H1 (cell line): ENCODE measurements around the gene ADGRF1. TPM values are rescaled to one million over a fixed set of nuclear protein-coding genes. Genes with fewer than 3 reads are reported as not detected.

Experiments
- CTCF ChIA-PET: fragments of 300-600 bp; sonication (Branson Sonifier 250); formaldehyde crosslinking; loops from one replicate; lab custom pipeline; 2021; ENCODE audit not compliant: partially characterized antibody; lab: Charles Lee
- POLR2A ChIA-PET: fragments of 300-600 bp; sonication (Branson Sonifier 250); formaldehyde crosslinking; loops from one replicate; lab custom pipeline; 2021; ENCODE audit warnings: inconsistent platforms; ENCODE audit not compliant: partially characterized antibody; lab: Charles Lee
- DNase-seq, 2 experiments: peaks; one replicate each; pipeline versions ENCODE4 v3.0.0 to v3.0.0-alpha.2; 2010 to 2022; ENCODE audit warnings: low spot score in 2 of 2, low read depth in 1 of 2, mixed read lengths in 1 of 2
- FAIRE-seq: peaks from 2 replicates; lab custom pipeline; 2011; peaks lifted over from hg19 to GRCh38; lab: Jason Lieb, UNC
- H2AFZ ChIP-seq: 2 replicates; pipeline ENCODE4 v1.8.1; 2012; ENCODE audit warnings: low read length, inconsistent platforms
- H2AK5ac ChIP-seq: 2 replicates; pipeline ENCODE4 v1.6.1; 2013; ENCODE audit warnings: low read depth, low read length
- H2BK120ac ChIP-seq: replicated peaks from 2 replicates; pipeline ENCODE3; 2013; ENCODE audit warnings: low read depth, low read length, inconsistent platforms
- H2BK12ac ChIP-seq: 2 replicates; pipeline ENCODE4 v1.6.1; 2013; ENCODE audit warnings: low read depth, low read length
- H2BK15ac ChIP-seq: 2 replicates; pipeline ENCODE4 v1.6.1; 2013; ENCODE audit warnings: low read length
- H2BK20ac ChIP-seq: 2 replicates; pipeline ENCODE4 v1.6.1; 2013; ENCODE audit warnings: low read length
- H2BK5ac ChIP-seq: 2 replicates; pipeline ENCODE4 v1.6.1; 2013; ENCODE audit warnings: low read depth, low read length
- H3K14ac ChIP-seq: 2 replicates; pipeline ENCODE4 v1.6.1; 2013; ENCODE audit warnings: inconsistent platforms; ENCODE audit not compliant: insufficient read length
- H3K18ac ChIP-seq: 2 replicates; pipeline ENCODE4 v1.6.1; 2013; ENCODE audit warnings: low read length; ENCODE audit errors: extremely low read depth
- H3K23ac ChIP-seq: 2 replicates; pipeline ENCODE4 v1.6.1; 2013; ENCODE audit warnings: inconsistent platforms; ENCODE audit not compliant: insufficient read length
- H3K23me2 ChIP-seq: 2 replicates; pipeline ENCODE4 v1.6.1; 2013; ENCODE audit warnings: low read depth, low read length
- H3K27ac ChIP-seq: 2 replicates; pipeline ENCODE4 v1.6.1; 2011; ENCODE audit warnings: low read depth, low read length, inconsistent platforms
- H3K27me3 ChIP-seq, 4 experiments: replicated peaks in 1 of 4; 1 replicate in 1 of 4; 2 replicates in 3 of 4; pipeline versions ENCODE4 v1.6.1 to v1.8.1; 2011 to 2013; ENCODE audit warnings: low read length in 3 of 4, mild to moderate bottlenecking in 3 of 4, inconsistent platforms in 2 of 4, mixed read lengths in 2 of 4, moderate library complexity in 1 of 4; ENCODE audit not compliant: control insufficient read depth in 3 of 4, insufficient read depth in 3 of 4; ENCODE audit errors: extremely low read depth in 1 of 4
- H3K36me3 ChIP-seq, 4 experiments: 2 replicates each; pipeline versions ENCODE4 v1.6.1 to v1.8.1; 2011 to 2013; ENCODE audit warnings: mild to moderate bottlenecking in 4 of 4, low read length in 3 of 4, moderate library complexity in 2 of 4, control low read depth in 1 of 4, inconsistent platforms in 1 of 4; ENCODE audit not compliant: insufficient read depth in 4 of 4, control insufficient read depth in 2 of 4
- H3K4ac ChIP-seq: replicated peaks from 2 replicates; pipeline ENCODE3; 2013; ENCODE audit warnings: low read length, low read depth, mixed read lengths, inconsistent platforms; ENCODE audit not compliant: insufficient read length
- H3K4me1 ChIP-seq, 4 experiments: replicated peaks in 1 of 4; 1 replicate in 1 of 4; 2 replicates in 3 of 4; pipeline versions ENCODE4 v1.6.1 to v1.8.1; 2011 to 2013; ENCODE audit warnings: low read length in 3 of 4, inconsistent platforms in 2 of 4, mixed read lengths in 1 of 4; ENCODE audit not compliant: insufficient read depth in 4 of 4, control insufficient read depth in 3 of 4
- H3K4me2 ChIP-seq, 2 experiments: 2 replicates each; pipeline versions ENCODE4 v1.6.1 to v1.8.1; 2011 to 2013; ENCODE audit warnings: low read depth in 2 of 2, low read length in 2 of 2, control low read depth in 1 of 2, inconsistent platforms in 1 of 2, mild to moderate bottlenecking in 1 of 2; ENCODE audit not compliant: insufficient read depth in 1 of 2
- H3K4me3 ChIP-seq, 4 experiments: fragments of 200-600, 300-600 bp in 1 of 4; sonication (generic), shearing (Covaris generic), sonication (Bioruptor Twin) in 1 of 4; 2 replicates each; pipeline versions ENCODE4 v1.5.1 to v1.8.1; 2011 to 2016; ENCODE audit warnings: low read length in 4 of 4, low read depth in 3 of 4, control low read depth in 2 of 4, inconsistent platforms in 2 of 4, mild to moderate bottlenecking in 2 of 4, mixed read lengths in 1 of 4, moderate library complexity in 1 of 4; ENCODE audit not compliant: insufficient read depth in 2 of 4; ENCODE audit errors: extremely low read depth in 1 of 4
- H3K56ac ChIP-seq: replicated peaks from 2 replicates; pipeline ENCODE3; 2013; ENCODE audit warnings: low read depth, mild to moderate bottlenecking, mixed read lengths, low read length, inconsistent platforms; ENCODE audit not compliant: insufficient read length
- H3K79me1 ChIP-seq: 2 replicates; pipeline ENCODE4 v1.6.1; 2013; ENCODE audit warnings: low read depth, low read length, control low read depth
- H3K79me2 ChIP-seq, 2 experiments: 2 replicates each; pipeline versions ENCODE4 v1.6.1 to v1.8.1; 2012 to 2013; ENCODE audit warnings: low read length in 2 of 2, mild to moderate bottlenecking in 2 of 2, inconsistent platforms in 1 of 2; ENCODE audit not compliant: insufficient read depth in 2 of 2, control insufficient read depth in 1 of 2
- H3K9ac ChIP-seq, 4 experiments: replicated peaks in 1 of 4; 1 replicate in 1 of 4; 2 replicates in 3 of 4; pipeline versions ENCODE4 v1.6.1 to v1.8.1; 2011 to 2013; ENCODE audit warnings: low read depth in 3 of 4, low read length in 3 of 4, control low read depth in 2 of 4, mild to moderate bottlenecking in 2 of 4, moderate library complexity in 2 of 4, inconsistent platforms in 1 of 4; ENCODE audit errors: extremely low read depth in 1 of 4
- H3K9me3 ChIP-seq, 2 experiments: 2 replicates each; pipeline versions ENCODE4 v1.6.1 to v1.8.1; 2012 to 2013; ENCODE audit warnings: mild to moderate bottlenecking in 2 of 2, moderate library complexity in 2 of 2, control low read depth in 1 of 2, inconsistent platforms in 1 of 2, low read depth in 1 of 2, low read length in 1 of 2, mixed read lengths in 1 of 2; ENCODE audit not compliant: insufficient read depth in 2 of 2
- H4K20me1 ChIP-seq, 2 experiments: replicated peaks in 1 of 2; 2 replicates each; pipeline versions ENCODE3 to v1.8.1; 2011 to 2013; ENCODE audit warnings: inconsistent platforms in 2 of 2, low read length in 2 of 2, mild to moderate bottlenecking in 1 of 2; ENCODE audit not compliant: insufficient read depth in 2 of 2, control insufficient read depth in 1 of 2
- H4K5ac ChIP-seq: 2 replicates; pipeline ENCODE4 v1.6.1; 2013; ENCODE audit warnings: low read length, low read depth, mixed read lengths, inconsistent platforms; ENCODE audit not compliant: insufficient read length
- H4K8ac ChIP-seq: 2 replicates; pipeline ENCODE4 v1.8.0; 2013; ENCODE audit warnings: mild to moderate bottlenecking, moderate library complexity, low read length, inconsistent platforms; ENCODE audit not compliant: insufficient read depth; ENCODE audit errors: extremely low read depth
- H4K91ac ChIP-seq: replicated peaks from 2 replicates; pipeline ENCODE3; 2013; ENCODE audit warnings: low read length, mixed read lengths, inconsistent platforms; ENCODE audit not compliant: insufficient read length
- BRCA1 ChIP-seq: IDR thresholded peaks from 2 replicates; pipeline ENCODE4 v1.6.1; 2012; ENCODE audit warnings: low read depth, low read length, improper control_type of control experiment
- GTF2F1 ChIP-seq: IDR thresholded peaks from 2 replicates; pipeline ENCODE4 v1.6.1; 2012; ENCODE audit warnings: low read depth, low read length, improper control_type of control experiment, borderline replicate concordance
- JUND ChIP-seq: IDR thresholded peaks from 2 replicates; pipeline ENCODE4 v1.6.1; 2011; ENCODE audit warnings: mild to moderate bottlenecking, improper control_type of control experiment, low read length
- PHF8 ChIP-seq: fragments of 200-600 bp; sonication (generic); conservative IDR thresholded peaks from 2 replicates; pipeline ENCODE4 v1.7.1; 2012; ENCODE audit warnings: low read depth, mild to moderate bottlenecking, inconsistent platforms, low read length, moderate library complexity
- SRF ChIP-seq: IDR thresholded peaks from 2 replicates; pipeline ENCODE4 v1.6.1; 2011; ENCODE audit warnings: mild to moderate bottlenecking, low read depth, low read length, moderate library complexity
- WGBS, 2 experiments: shearing (Covaris generic) in 1 of 2; methylation state at CpG; one replicate each; pipeline versions ENCODE4 v1.1.6 to v1.1.7; 2013 to 2015; ENCODE audit warnings: low lambda C conversion rate in 2 of 2, mixed read lengths in 2 of 2, inconsistent platforms in 1 of 2, low coverage in 1 of 2, missing lambda C conversion rate in 1 of 2; ENCODE audit not compliant: insufficient replicate concordance in 2 of 2, insufficient coverage in 1 of 2, insufficient read length in 1 of 2; ENCODE audit errors: extremely low coverage in 1 of 2, missing lambda C conversion rate in 1 of 2; 5-methylcytosine and 5-hydroxymethylcytosine counted together
- polyA plus RNA-seq, 7 experiments: library from polyadenylated mRNA; depleted of rRNA in 3 of 7; stranded (reverse) in 5 of 7; unstranded in 2 of 7; fragments of >200 nt in 5 of 7; fragments of 200-250 nt in 2 of 7; gene quantifications; 1 replicate in 5 of 7; 2 replicates in 1 of 7; 4 replicates in 1 of 7; pipeline versions ENCODE4 v1.2.1 to v1.2.3, GENCODE V29; 2011 to 2013; ENCODE audit warnings: missing spikeins in 2 of 7, mixed read lengths in 2 of 7
- total RNA-seq: library from RNA; stranded (reverse); fragmentation: NEBNext Ultra II Directional; extraction: Animal tissue kit (Norgen Biotek cat#: 25700); gene quantifications from 2 replicates; pipeline ENCODE4 v1.2.1, GENCODE V29; 2021
- TF ChIP-seq, protein P1 (sequence below): IDR thresholded peaks from 2 replicates; pipeline ENCODE4 v1.6.1; 2011; ENCODE audit warnings: low read length, improper control_type of control experiment

The ADGRF1 gene
- total and polyA plus RNA-seq, 2 of the 8 experiments (the other 6 are each of a cell fraction or from before 2014, with no cell fraction given), result not detected

DNA sequence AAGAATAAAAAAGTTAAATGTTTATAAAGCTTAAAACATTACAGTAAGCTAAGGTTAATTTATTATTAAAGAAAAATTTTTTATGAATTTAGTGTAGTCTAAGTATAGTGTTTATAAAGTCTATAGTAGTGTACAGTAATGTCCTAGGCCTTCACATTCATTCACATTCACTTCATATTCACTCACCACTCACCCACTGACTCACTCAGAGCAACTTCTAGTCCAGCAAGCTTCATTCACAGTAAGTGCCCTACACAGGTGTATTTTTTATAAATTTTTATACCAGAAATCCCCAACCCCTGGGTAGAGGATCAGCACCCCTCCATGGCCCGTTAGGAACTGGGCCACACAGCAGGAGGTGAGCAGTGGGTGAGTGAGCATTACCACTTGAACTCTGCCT, 24.3 kb upstream of the ADGRF1 start:
- no peak overlapping the region for H3K56ac ChIP-seq
- no peak overlapping the region for H2AK5ac ChIP-seq
- H3K27ac ChIP-seq, result no peak overlapping the region
- no peak overlapping the region for H3K18ac ChIP-seq
- ChIA-PET POLR2A (interaction anchor here (1.2 kb wide), 1 partner anchor 222 kb away, joined by 3 read pairs; no protein-coding TSS in a partner anchor), CTCF (interaction anchor here (0.6 to 1.3 kb wide), 5 partner anchors 13 to 409 kb away, joined by 3 to 5 read pairs (median 3); no protein-coding TSS in a partner anchor)
- 90% methylated on average over 1 of the region's 1 CpG; no CpG with 5 or more reads in 1 of the 2 experiments for WGBS, 2 experiments
- no peaks in the 10 kb centered on the region for H3K36me3 ChIP-seq
- peaks cover 2 to 6% of the 10 kb centered on the region in 2 experiments; a peak in 2 of 4 replicates for H3K9me3 ChIP-seq
- H4K5ac ChIP-seq, result no peak overlapping the region
- H3K23ac ChIP-seq, result no peak overlapping the region
- H4K8ac ChIP-seq, result no peak overlapping the region
- no peak overlapping the region for H3K14ac ChIP-seq
- H2BK5ac ChIP-seq, result no peak overlapping the region
- H3K79me1 ChIP-seq, result no peaks in the 10 kb centered on the region
- no peak overlapping the region for H3K4me2 ChIP-seq
- DNase-seq (no peak), FAIRE-seq (no peak)
- H2BK20ac ChIP-seq, result no peak overlapping the region
- no peak overlapping the region for H3K9ac ChIP-seq
- H3K23me2 ChIP-seq, result no peaks in the 10 kb centered on the region
- no peak overlapping the region for H2AFZ ChIP-seq
- no peak overlapping the region for H4K91ac ChIP-seq
- H3K4me1 ChIP-seq, result no peaks in the 10 kb centered on the region
- H3K79me2 ChIP-seq, result no peaks in the 10 kb centered on the region
- no peak overlapping the region for H2BK15ac ChIP-seq
- H3K27me3 ChIP-seq, result no peaks in the 10 kb centered on the region
- H2BK12ac ChIP-seq, result no peak overlapping the region
- no peak overlapping the region for H3K4ac ChIP-seq
- no peak overlapping the region for H3K4me3 ChIP-seq
- no peak overlapping the region for H2BK120ac ChIP-seq
- no peaks in the 10 kb centered on the region for H4K20me1 ChIP-seq
- TF ChIP-seq SRF (no peak), GTF2F1 (no peak), BRCA1 (no peak), JUND (no peak), PHF8 (no peak)
- TF ChIP-seq, protein P1, sequence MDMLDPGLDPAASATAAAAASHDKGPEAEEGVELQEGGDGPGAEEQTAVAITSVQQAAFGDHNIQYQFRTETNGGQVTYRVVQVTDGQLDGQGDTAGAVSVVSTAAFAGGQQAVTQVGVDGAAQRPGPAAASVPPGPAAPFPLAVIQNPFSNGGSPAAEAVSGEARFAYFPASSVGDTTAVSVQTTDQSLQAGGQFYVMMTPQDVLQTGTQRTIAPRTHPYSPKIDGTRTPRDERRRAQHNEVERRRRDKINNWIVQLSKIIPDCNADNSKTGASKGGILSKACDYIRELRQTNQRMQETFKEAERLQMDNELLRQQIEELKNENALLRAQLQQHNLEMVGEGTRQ, result no peak
